PC-9 (cell line): Measurements from ENCODE around the gene ABR. TPM values are rescaled to one million over a fixed set of nuclear protein-coding genes. Genes with fewer than 3 reads are reported as not detected.

Experiments used
- BruUV-seq: library from RNA; stranded (reverse); fragments of 400-500 nt; replicated peaks from 2 replicates; lab custom pipeline; 2021; lab: Mats Ljungman, UMichigan
- CTCF ChIA-PET: fragments of 300-600 bp; sonication (Branson Sonifier 250); formaldehyde crosslinking; loops from one replicate; lab custom pipeline; 2022; ENCODE audit warnings: antibody characterized with exemption; lab: Charles Lee
- POLR2A ChIA-PET: fragments of 300-600 bp; sonication (Branson Sonifier 250); formaldehyde crosslinking; loops from one replicate; lab custom pipeline; 2022; ENCODE audit warnings: antibody characterized with exemption; ENCODE audit not compliant: unreplicated experiment; lab: Charles Lee
- DNase-seq, 2 experiments: peaks; one replicate each; pipeline versions ENCODE4 v3.0.0 to v3.0.0-alpha.2; 2015 to 2022; ENCODE audit warnings: mixed read lengths in 1 of 2
- H2AFZ ChIP-seq: fragments of 200-600 bp; sonication (generic); 2 replicates; pipeline ENCODE4 v1.8.1; 2017; ENCODE audit warnings: antibody characterized with exemption
- H3F3A ChIP-seq: fragments of 200-600 bp; sonication (generic); 2 replicates; pipeline ENCODE4 v1.8.1; 2017; ENCODE audit warnings: antibody characterized with exemption, mild to moderate bottlenecking, low read depth; ENCODE audit not compliant: insufficient read depth
- H3K27ac ChIP-seq: fragments of 200-600 bp; sonication (generic); 2 replicates; pipeline ENCODE4 v1.6.1; 2016; ENCODE audit warnings: mixed run types
- H3K27me3 ChIP-seq: fragments of 200-600 bp; sonication (generic); 2 replicates; pipeline ENCODE4 v1.6.1; 2016; ENCODE audit warnings: low read depth, mixed run types; ENCODE audit not compliant: insufficient read depth
- H3K36me3 ChIP-seq: fragments of 200-600 bp; sonication (generic); 2 replicates; pipeline ENCODE4 v1.6.1; 2016; ENCODE audit warnings: low read depth, mixed run types
- H3K4me1 ChIP-seq: fragments of 200-600 bp; sonication (generic); replicated peaks from 2 replicates; pipeline ENCODE4 v1.6.1; 2016; ENCODE audit warnings: mixed run types; ENCODE audit not compliant: insufficient read depth
- H3K4me2 ChIP-seq: fragments of 200-600 bp; sonication (generic); 2 replicates; pipeline ENCODE4 v1.6.1; 2017; ENCODE audit warnings: mixed run types
- H3K4me3 ChIP-seq: fragments of 200-600 bp; sonication (generic); 2 replicates; pipeline ENCODE4 v1.6.1; 2016; ENCODE audit warnings: mixed run types
- H3K79me2 ChIP-seq: fragments of 200-600 bp; sonication (generic); 2 replicates; pipeline ENCODE4 v1.6.1; 2017; ENCODE audit warnings: low read depth, mixed run types
- H3K9me2 ChIP-seq: fragments of 200-600 bp; sonication (generic); 2 replicates; pipeline ENCODE4 v1.8.1; 2017; ENCODE audit warnings: mild to moderate bottlenecking; ENCODE audit not compliant: insufficient read depth
- H3K9me3 ChIP-seq: fragments of 200-600 bp; sonication (generic); 2 replicates; pipeline ENCODE4 v1.8.1; 2016; ENCODE audit warnings: low read depth; ENCODE audit not compliant: insufficient read depth
- H4K20me1 ChIP-seq: fragments of 200-600 bp; sonication (generic); 2 replicates; pipeline ENCODE4 v1.8.1; 2017; ENCODE audit not compliant: insufficient read depth
- EZH2 ChIP-seq: fragments of 200-600 bp; sonication (generic); IDR thresholded peaks from 2 replicates; pipeline ENCODE4 v1.8.0; 2017; ENCODE audit warnings: antibody characterized with exemption, low read depth
- intact Hi-C: fragments of 100-400 bp; cut with micrococcal nuclease; formaldehyde crosslinking; loops from one replicate; pipeline ENCODE4 v1.10.0; 2022; ENCODE audit not compliant: unreplicated experiment
- total RNA-seq: library from RNA; stranded (reverse); gene quantifications from 2 replicates; pipeline ENCODE4 v1.2.3, GENCODE V29; 2021
- TF ChIP-seq, protein P1 (sequence below): fragments of 200-600 bp; sonication (generic); conservative IDR thresholded peaks from 2 replicates; pipeline ENCODE4 v1.6.1; 2017; ENCODE audit warnings: mixed run types, antibody characterized with exemption, mild to moderate bottlenecking, moderate library complexity

ABR gene
- total RNA-seq, 1 experiment from 2014 or later, result 76.0 TPM

DNA sequence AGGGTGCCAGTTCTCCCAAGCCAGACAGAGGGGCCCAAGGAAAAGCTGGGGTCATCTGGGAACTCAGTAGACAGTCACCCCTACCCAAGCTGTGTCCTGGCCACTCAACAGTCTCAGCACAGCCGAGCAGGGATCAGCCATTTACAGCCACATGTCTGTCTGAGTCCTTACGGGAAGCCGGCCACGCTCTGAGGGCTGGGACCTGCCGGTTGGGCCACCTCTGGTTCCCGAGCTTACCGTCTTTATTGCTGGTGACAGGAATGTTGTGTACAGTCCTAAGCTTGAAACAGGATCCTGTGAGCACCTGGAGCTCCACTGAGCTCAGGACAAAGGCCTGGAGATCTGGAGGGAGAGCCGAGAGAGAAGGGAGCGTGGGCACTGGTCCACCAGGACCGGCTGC, 123.0 kb downstream of the ABR start:
- intact Hi-C loops, result no loop called here
- H4K20me1 ChIP-seq, result no peaks in the 10 kb centered on the region
- no peak overlapping the region for H2AFZ ChIP-seq
- peaks cover 4% of the 10 kb centered on the region; the same call in 1 of the 2 replicates for H3K79me2 ChIP-seq
- H3K4me1 ChIP-seq, result peaks cover 11% of the 10 kb centered on the region
- no TSS peak for BruUV-seq
- no peaks in the 10 kb centered on the region for H3K27me3 ChIP-seq
- TF ChIP-seq, protein P1, sequence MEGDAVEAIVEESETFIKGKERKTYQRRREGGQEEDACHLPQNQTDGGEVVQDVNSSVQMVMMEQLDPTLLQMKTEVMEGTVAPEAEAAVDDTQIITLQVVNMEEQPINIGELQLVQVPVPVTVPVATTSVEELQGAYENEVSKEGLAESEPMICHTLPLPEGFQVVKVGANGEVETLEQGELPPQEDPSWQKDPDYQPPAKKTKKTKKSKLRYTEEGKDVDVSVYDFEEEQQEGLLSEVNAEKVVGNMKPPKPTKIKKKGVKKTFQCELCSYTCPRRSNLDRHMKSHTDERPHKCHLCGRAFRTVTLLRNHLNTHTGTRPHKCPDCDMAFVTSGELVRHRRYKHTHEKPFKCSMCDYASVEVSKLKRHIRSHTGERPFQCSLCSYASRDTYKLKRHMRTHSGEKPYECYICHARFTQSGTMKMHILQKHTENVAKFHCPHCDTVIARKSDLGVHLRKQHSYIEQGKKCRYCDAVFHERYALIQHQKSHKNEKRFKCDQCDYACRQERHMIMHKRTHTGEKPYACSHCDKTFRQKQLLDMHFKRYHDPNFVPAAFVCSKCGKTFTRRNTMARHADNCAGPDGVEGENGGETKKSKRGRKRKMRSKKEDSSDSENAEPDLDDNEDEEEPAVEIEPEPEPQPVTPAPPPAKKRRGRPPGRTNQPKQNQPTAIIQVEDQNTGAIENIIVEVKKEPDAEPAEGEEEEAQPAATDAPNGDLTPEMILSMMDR, result no peak
- TF ChIP-seq EZH2, result no peak
- H3K4me3 ChIP-seq, result no peak overlapping the region
- ChIA-PET CTCF (interaction anchor here (0.6 to 1.3 kb wide), 2 partner anchors 55 to 91 kb away, joined by 5 to 8 read pairs; no protein-coding TSS in a partner anchor), POLR2A (no interaction called here)
- H3K27ac ChIP-seq, result no peak overlapping the region
- H3F3A ChIP-seq, result peaks cover 34% of the 10 kb centered on the region
- H3K4me2 ChIP-seq, result no peak overlapping the region
- no peaks in the 10 kb centered on the region for H3K36me3 ChIP-seq
- no peaks in the 10 kb centered on the region for H3K9me2 ChIP-seq
- H3K9me3 ChIP-seq, result no peaks in the 10 kb centered on the region
- no peak for DNase-seq

DNA sequence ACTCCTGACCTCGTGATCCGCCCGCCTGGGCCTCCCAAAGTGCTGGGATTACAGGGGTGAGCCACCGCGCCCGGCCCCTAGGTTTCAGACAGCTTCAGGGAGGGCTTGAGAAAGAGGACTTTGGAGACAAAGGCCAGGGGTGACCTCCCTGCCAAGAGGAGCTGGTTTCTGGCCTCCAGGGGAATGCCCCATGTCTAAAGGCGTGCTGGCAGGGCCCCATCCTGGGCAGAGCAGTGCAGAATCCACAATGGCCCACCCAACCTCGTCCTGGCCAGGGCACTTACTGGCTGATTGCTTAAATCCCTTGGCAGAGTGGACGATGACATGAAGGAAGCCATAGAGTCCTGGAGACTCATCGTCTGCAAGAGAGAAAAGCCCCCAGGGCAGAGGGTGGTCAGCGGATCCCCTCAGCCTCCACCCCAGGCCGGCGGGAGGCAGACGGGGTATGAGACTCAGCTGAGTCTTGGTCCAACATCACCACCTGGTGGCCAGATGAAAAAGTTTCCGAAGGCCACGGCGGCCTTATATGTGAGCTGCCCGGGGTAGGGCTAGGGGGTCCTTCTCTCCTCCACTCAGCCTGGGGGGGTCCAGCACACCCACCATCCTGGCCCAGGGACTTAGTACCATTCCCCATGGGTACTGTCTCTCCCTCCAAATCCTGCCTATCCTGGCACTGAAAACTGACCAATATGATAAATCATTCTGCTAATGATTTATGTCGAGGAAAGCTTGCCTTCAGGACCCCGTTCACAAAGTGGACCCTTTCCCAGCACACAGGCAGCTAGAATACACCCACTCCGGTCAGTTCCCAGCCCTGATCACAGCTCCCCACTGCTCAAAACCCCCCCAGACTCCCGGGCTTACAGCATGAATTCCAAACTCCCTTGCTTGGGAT, 123.8 kb downstream of the ABR start:
- no peaks in the 10 kb centered on the region for H3K9me2 ChIP-seq
- intact Hi-C loops, result no loop called here
- H3K4me3 ChIP-seq, result no peak overlapping the region
- peaks cover 6% of the 10 kb centered on the region for H3K4me1 ChIP-seq
- no peak overlapping the region for H3K4me2 ChIP-seq
- ChIA-PET POLR2A (no interaction called here), CTCF (interaction anchor here (0.6 to 1.3 kb wide), 3 partner anchors 54 to 124 kb away, joined by 5 to 8 read pairs (median 7); partner anchors contain the start of gene ABR)
- H3K27ac ChIP-seq, result no peak overlapping the region
- BruUV-seq, result no TSS peak
- no peaks in the 10 kb centered on the region for H3K9me3 ChIP-seq
- peak in 1 of 2 experiments; percentile 48 for DNase-seq
- TF ChIP-seq, protein P1, result peak; percentile 78
- TF ChIP-seq EZH2, result no peak
- no peaks in the 10 kb centered on the region for H4K20me1 ChIP-seq
- H3F3A ChIP-seq, result peaks cover 28% of the 10 kb centered on the region; the same call in 1 of the 2 replicates
- H3K79me2 ChIP-seq, result peaks cover 4% of the 10 kb centered on the region; the same call in 1 of the 2 replicates
- no peaks in the 10 kb centered on the region for H3K36me3 ChIP-seq
- no peaks in the 10 kb centered on the region for H3K27me3 ChIP-seq
- no peak overlapping the region for H2AFZ ChIP-seq

- Histone ChIP-seq H3K36me3 (no peaks in the 10 kb centered on the region), H3K4me2 (no peak overlapping the region), H3K27ac (no peak overlapping the region), H3K27me3 (no peaks in the 10 kb centered on the region), H3K4me3 (no peak overlapping the region), H3K79me2 (peaks cover under 1% of the 10 kb centered on the region; the same call in 1 of the 2 replicates), H3K9me3 (no peaks in the 10 kb centered on the region), H3K4me1 (peaks cover under 1% of the 10 kb centered on the region), H2AFZ (no peak overlapping the region), H3K9me2 (no peaks in the 10 kb centered on the region), H3F3A (peaks cover 22% of the 10 kb centered on the region; the same call in 1 of the 2 replicates), H4K20me1 (no peaks in the 10 kb centered on the region)
- no peak for DNase-seq
- ChIA-PET POLR2A (no interaction called here), CTCF (interaction anchor here (0.6 kb wide), 1 partner anchor 125 kb away, joined by 7 read pairs; the partner anchor contains the start of gene ABR)
- no TSS peak for BruUV-seq
- intact Hi-C loops, result no loop called here
- TF ChIP-seq, protein P1, result no peak
- no peak for TF ChIP-seq EZH2
These were observed 124.5 kb downstream of the ABR start for GRCh38 chr17:1055231-1055630.
